ENCODE measurements around the gene MAGEA4. TPM values are rescaled to one million over a fixed set of nuclear protein-coding genes. Genes with fewer than 3 reads are reported as not detected.

MAGEA4 gene
- total RNA-seq (not detected in 2 replicates), polyA plus RNA-seq (not detected in 2 replicates)

- no peak within 1 kb of the TSS for H3K27ac ChIP-seq
- no peaks in the 10 kb centered on the region for H3K27me3 ChIP-seq
- H2AFZ ChIP-seq, result no peak within 1 kb of the TSS
- no peaks in the 10 kb centered on the region for H3K9me2 ChIP-seq (replicated peaks; ENCODE audit: insufficient read depth)
- H3K4me1 ChIP-seq (ENCODE audit: insufficient read depth), result no peaks in the 10 kb centered on the region
- WGBS (ENCODE audit: low lambda C conversion rate, missing lambda C conversion rate), result 91% methylated on average over 8 of the region's 11 CpGs
- DNase-seq (ENCODE audit: low spot score), result no peak
- H3K36me3 ChIP-seq (replicated peaks; ENCODE audit: insufficient read depth, low read depth), result no peaks in the 10 kb centered on the region
- no peak within 1 kb of the TSS for H3K4me2 ChIP-seq
- no peak for TF ChIP-seq CTCF (IDR thresholded peaks at IDR 0.05; ENCODE audit: poor library complexity)
- H3K79me2 ChIP-seq, result no peaks in the 10 kb centered on the region
- H3K4me3 ChIP-seq, result no peak within 1 kb of the TSS
- H3K9me3 ChIP-seq (ENCODE audit: low read depth), result no peaks in the 10 kb centered on the region
- H4K20me1 ChIP-seq (ENCODE audit: insufficient read depth, poor library complexity, severe bottlenecking), result no peaks in the 10 kb centered on the region
Measured at GRCh38 chrX:151912780-151913179, at the start of gene MAGEA4. TSS of gene MAGEA4 (plus strand) at chrX:151912889. CDS start at chrX:151923665, 10,776 bp downstream.

- TF ChIP-seq EZH2 (IDR thresholded peaks at IDR 0.05; ENCODE audit: borderline replicate concordance) (no peak), EZH2phosphoT487 (IDR thresholded peaks at IDR 0.05; ENCODE audit: low read depth, severe bottlenecking, unreplicated experiment) (no peak), CTCF (IDR thresholded peaks at IDR 0.05; ENCODE audit: poor library complexity) (no peak)
- H2AFZ ChIP-seq, result no peak overlapping the region
- H3K27ac ChIP-seq, result peak overlapping the region; percentile 59
- no peaks in the 10 kb centered on the region for H3K9me3 ChIP-seq (ENCODE audit: low read depth)
- H3K4me1 ChIP-seq (ENCODE audit: insufficient read depth), result no peaks in the 10 kb centered on the region
- no peak for DNase-seq (ENCODE audit: low spot score)
- H3K9me2 ChIP-seq (replicated peaks; ENCODE audit: insufficient read depth), result no peaks in the 10 kb centered on the region
- no peaks in the 10 kb centered on the region for H4K20me1 ChIP-seq (ENCODE audit: insufficient read depth, poor library complexity, severe bottlenecking)
- no peak overlapping the region for H3K4me2 ChIP-seq
- H3K4me3 ChIP-seq, result no peak overlapping the region
- no peaks in the 10 kb centered on the region for H3K79me2 ChIP-seq
- no peaks in the 10 kb centered on the region for H3K36me3 ChIP-seq (replicated peaks; ENCODE audit: insufficient read depth, low read depth)
- H3K27me3 ChIP-seq, result no peaks in the 10 kb centered on the region
- 68% methylated on average over 1 of the region's 1 CpG for WGBS (ENCODE audit: low lambda C conversion rate, missing lambda C conversion rate)
Measured at GRCh38 chrX:151870602-151871001, 42.1 kb upstream of the MAGEA4 start.

- H3K4me2 ChIP-seq, result no peak overlapping the region
- H3K27ac ChIP-seq, result no peak overlapping the region
- H3K4me1 ChIP-seq (ENCODE audit: insufficient read depth), result no peaks in the 10 kb centered on the region
- 66% methylated on average over 3 of the region's 3 CpGs for WGBS (ENCODE audit: low lambda C conversion rate, missing lambda C conversion rate)
- TF ChIP-seq CTCF (IDR thresholded peaks at IDR 0.05; ENCODE audit: poor library complexity), result no peak
- no peak for TF ChIP-seq EZH2 (IDR thresholded peaks at IDR 0.05; ENCODE audit: borderline replicate concordance)
- no peak for TF ChIP-seq EZH2phosphoT487 (IDR thresholded peaks at IDR 0.05; ENCODE audit: low read depth, severe bottlenecking, unreplicated experiment)
- DNase-seq (ENCODE audit: low spot score), result no peak
- no peaks in the 10 kb centered on the region for H3K9me2 ChIP-seq (replicated peaks; ENCODE audit: insufficient read depth)
- H2AFZ ChIP-seq, result no peak overlapping the region
- H3K9me3 ChIP-seq (ENCODE audit: low read depth), result no peaks in the 10 kb centered on the region
- no peaks in the 10 kb centered on the region for H3K27me3 ChIP-seq
- no peaks in the 10 kb centered on the region for H4K20me1 ChIP-seq (ENCODE audit: insufficient read depth, poor library complexity, severe bottlenecking)
- no peaks in the 10 kb centered on the region for H3K36me3 ChIP-seq (replicated peaks; ENCODE audit: insufficient read depth, low read depth)
- H3K4me3 ChIP-seq, result no peak overlapping the region
- no peaks in the 10 kb centered on the region for H3K79me2 ChIP-seq
Measured at GRCh38 chrX:151871244-151871643, 41.4 kb upstream of the MAGEA4 start.

GRCh38 chrX:151873096-151873495, 39.6 kb upstream of the MAGEA4 start:
- DNase-seq (ENCODE audit: low spot score), result no peak
- no peaks in the 10 kb centered on the region for H3K79me2 ChIP-seq
- no peaks in the 10 kb centered on the region for H3K36me3 ChIP-seq (replicated peaks; ENCODE audit: insufficient read depth, low read depth)
- H3K27me3 ChIP-seq, result no peaks in the 10 kb centered on the region
- no peak overlapping the region for H2AFZ ChIP-seq
- no peak overlapping the region for H3K4me2 ChIP-seq
- no peaks in the 10 kb centered on the region for H3K9me3 ChIP-seq (ENCODE audit: low read depth)
- no peak overlapping the region for H3K27ac ChIP-seq
- no peak overlapping the region for H3K4me3 ChIP-seq
- no peaks in the 10 kb centered on the region for H4K20me1 ChIP-seq (ENCODE audit: insufficient read depth, poor library complexity, severe bottlenecking)
- WGBS (ENCODE audit: low lambda C conversion rate, missing lambda C conversion rate), result 46% methylated on average over 2 of the region's 2 CpGs
- H3K4me1 ChIP-seq (ENCODE audit: insufficient read depth), result no peaks in the 10 kb centered on the region
- TF ChIP-seq CTCF (IDR thresholded peaks at IDR 0.05; ENCODE audit: poor library complexity), result no peak
- no peaks in the 10 kb centered on the region for H3K9me2 ChIP-seq (replicated peaks; ENCODE audit: insufficient read depth)
